IPS DF 6.9 (cell line): ENCODE results near the gene RTF2.

ENCODE experiments used
- DNase-seq: peaks from one replicate; pipeline ENCODE4 v3.0.0-alpha.2; 2013; ENCODE audit warnings: low read depth, low spot score
- H3K27ac ChIP-seq: one replicate; pipeline ENCODE4 v1.5.1; 2013; ENCODE audit warnings: low read length, control low read depth
- H3K27me3 ChIP-seq: 2 replicates; pipeline ENCODE4 v1.6.1; 2013; ENCODE audit warnings: mild to moderate bottlenecking, low read length; ENCODE audit not compliant: control insufficient read depth, insufficient read depth
- H3K36me3 ChIP-seq: 2 replicates; pipeline ENCODE4 v1.6.1; 2013; ENCODE audit warnings: low read length; ENCODE audit not compliant: control insufficient read depth, insufficient read depth
- H3K4me1 ChIP-seq: 2 replicates; pipeline ENCODE4 v1.6.1; 2013; ENCODE audit warnings: low read length; ENCODE audit not compliant: control insufficient read depth, insufficient read depth
- H3K4me3 ChIP-seq: 2 replicates; pipeline ENCODE4 v1.5.1; 2013; ENCODE audit warnings: mild to moderate bottlenecking, low read length
- H3K9me3 ChIP-seq: 2 replicates; pipeline ENCODE4 v1.6.1; 2013; ENCODE audit warnings: low read length, inconsistent platforms; ENCODE audit not compliant: control insufficient read depth, insufficient read depth
- WGBS: extraction: QIAGEN DNeasy Blood & Tissue Kit; methylation state at CpG from one replicate; pipeline ENCODE4 v1.1.7; 2013; ENCODE audit warnings: mixed read lengths, missing lambda C conversion rate; ENCODE audit not compliant: insufficient read length, insufficient coverage; 5-methylcytosine and 5-hydroxymethylcytosine counted together

Gene RTF2

DNA sequence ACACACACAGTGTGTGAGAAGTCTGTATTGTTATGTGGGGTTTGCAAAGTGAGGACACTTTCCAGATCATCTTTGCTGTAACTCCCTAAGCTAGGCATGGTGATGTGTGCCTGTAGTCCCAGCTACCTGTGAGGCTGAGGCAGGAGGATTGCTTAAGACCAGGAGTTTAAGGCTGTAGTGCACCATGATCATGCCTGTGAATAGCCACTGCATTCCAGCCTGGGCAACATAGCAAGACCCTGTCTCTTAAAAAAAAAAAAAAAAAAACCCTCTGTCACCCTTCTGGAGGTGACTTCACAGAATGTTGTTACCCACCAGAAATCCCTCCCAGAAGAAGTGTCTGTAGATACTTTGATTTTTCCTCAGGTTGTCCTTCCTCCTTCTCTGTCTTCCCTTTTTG is 41.5 kb upstream of the RTF2 start:
- Histone ChIP-seq H3K36me3 (no peaks in the 10 kb centered on the region), H3K4me3 (no peak overlapping the region), H3K27me3 (peaks cover 1% of the 10 kb centered on the region; the same call in 1 of the 2 replicates), H3K9me3 (no peaks in the 10 kb centered on the region), H3K4me1 (peaks cover 2% of the 10 kb centered on the region; the same call in 1 of the 2 replicates), H3K27ac (no peak overlapping the region)
- DNase-seq = no peak

GRCh38 chr20:56427797-56428196 is 40.6 kb upstream of the RTF2 start:
- Histone ChIP-seq H3K36me3 (no peaks in the 10 kb centered on the region), H3K27me3 (no peaks in the 10 kb centered on the region), H3K4me3 (no peak overlapping the region), H3K4me1 (peaks cover 2% of the 10 kb centered on the region; the same call in 1 of the 2 replicates), H3K9me3 (no peaks in the 10 kb centered on the region), H3K27ac (no peak overlapping the region)
- WGBS = no CpG with 5 or more reads among the region's 4 CpGs
- no peak for DNase-seq

- H3K27ac ChIP-seq = no peak overlapping the region
- no peaks in the 10 kb centered on the region for H3K36me3 ChIP-seq
- no peak for DNase-seq
- H3K27me3 ChIP-seq = no peaks in the 10 kb centered on the region
- H3K4me1 ChIP-seq = no peaks in the 10 kb centered on the region
- H3K4me3 ChIP-seq = no peak overlapping the region
- WGBS = no CpG with 5 or more reads among the region's 5 CpGs
- H3K9me3 ChIP-seq = no peaks in the 10 kb centered on the region
Observed at GRCh38 chr20:56428410-56428809, 40.0 kb upstream of the RTF2 start.

- no peaks in the 10 kb centered on the region for H3K36me3 ChIP-seq
- DNase-seq = no peak
- H3K4me1 ChIP-seq = no peaks in the 10 kb centered on the region
- no peak overlapping the region for H3K4me3 ChIP-seq
- H3K9me3 ChIP-seq = no peaks in the 10 kb centered on the region
- no CpG with 5 or more reads among the region's 8 CpGs for WGBS
- H3K27me3 ChIP-seq = no peaks in the 10 kb centered on the region
- H3K27ac ChIP-seq = no peak overlapping the region
Observed at GRCh38 chr20:56428881-56429280, 39.5 kb upstream of the RTF2 start.

DNA sequence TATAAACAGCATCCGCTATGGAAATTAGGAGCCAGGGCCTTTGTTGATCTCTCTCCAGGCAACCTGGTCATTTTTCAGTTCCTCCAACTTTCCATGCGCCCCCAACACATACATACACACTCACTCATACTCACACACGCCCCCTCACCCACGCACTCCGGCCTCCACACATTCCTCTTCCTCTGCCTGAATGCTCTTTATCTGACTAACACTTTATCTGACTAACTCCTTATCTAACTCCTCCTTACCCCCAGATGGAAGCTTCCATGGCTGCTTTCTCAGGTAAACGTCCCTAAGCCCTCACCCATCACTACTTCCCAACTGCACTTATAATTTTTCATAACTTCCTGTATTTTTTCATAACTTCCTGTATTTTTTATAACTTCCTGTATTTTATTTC is 38.9 kb upstream of the RTF2 start:
- H3K4me3 ChIP-seq = no peak overlapping the region
- H3K9me3 ChIP-seq = no peaks in the 10 kb centered on the region
- no peaks in the 10 kb centered on the region for H3K27me3 ChIP-seq
- no peaks in the 10 kb centered on the region for H3K4me1 ChIP-seq
- DNase-seq = no peak
- no peaks in the 10 kb centered on the region for H3K36me3 ChIP-seq
- WGBS = 100% methylated on average over 4 of the region's 6 CpGs
- H3K27ac ChIP-seq = no peak overlapping the region

DNA sequence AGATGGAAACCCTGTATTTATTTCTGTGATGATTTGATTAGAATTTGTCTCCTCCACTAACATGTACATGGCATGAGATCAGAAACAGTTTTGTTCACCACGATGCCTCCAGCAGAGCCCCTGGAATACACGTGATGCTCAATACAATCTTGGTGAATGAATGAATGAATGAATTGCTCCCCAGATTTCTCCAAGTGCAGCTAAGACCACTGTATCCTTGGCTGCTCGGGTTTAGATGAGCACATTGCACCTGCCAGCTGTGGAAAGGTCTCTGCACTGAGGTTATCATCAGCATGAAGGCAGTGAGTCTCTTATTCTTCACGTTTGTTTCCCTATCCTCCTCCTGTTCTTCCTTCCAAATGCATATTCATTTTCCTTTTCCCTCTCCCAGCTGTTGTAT is 38.5 kb upstream of the RTF2 start:
- no peaks in the 10 kb centered on the region for H3K9me3 ChIP-seq
- DNase-seq = no peak
- H3K4me3 ChIP-seq = no peak overlapping the region
- H3K4me1 ChIP-seq = no peaks in the 10 kb centered on the region
- H3K36me3 ChIP-seq = no peaks in the 10 kb centered on the region
- no peaks in the 10 kb centered on the region for H3K27me3 ChIP-seq
- WGBS = no CpG with 5 or more reads among the region's 4 CpGs
- no peak overlapping the region for H3K27ac ChIP-seq

DNA sequence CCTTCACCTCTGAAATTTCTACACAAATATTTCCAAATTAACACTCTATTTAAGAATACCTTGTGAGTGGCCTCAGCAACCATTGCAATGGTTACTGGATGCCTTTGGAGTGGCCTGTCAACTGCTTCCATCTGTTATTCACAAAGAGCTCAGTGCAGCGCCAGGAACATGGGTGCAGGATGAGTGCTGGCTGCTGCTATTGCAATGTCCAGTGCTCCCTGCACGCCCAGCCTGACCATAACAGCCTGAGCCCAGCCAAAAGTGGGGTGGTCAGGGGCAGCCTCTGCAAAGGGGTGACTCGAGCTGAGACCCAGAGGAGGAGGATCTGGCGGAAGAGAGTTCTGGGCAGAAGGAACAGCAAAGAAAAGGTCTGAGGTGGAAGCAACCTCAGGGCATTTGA is 38.0 kb upstream of the RTF2 start:
- H3K4me3 ChIP-seq = no peak overlapping the region
- H3K4me1 ChIP-seq = no peaks in the 10 kb centered on the region
- WGBS = no CpG with 5 or more reads among the region's 4 CpGs
- no peaks in the 10 kb centered on the region for H3K9me3 ChIP-seq
- no peaks in the 10 kb centered on the region for H3K36me3 ChIP-seq
- no peaks in the 10 kb centered on the region for H3K27me3 ChIP-seq
- no peak overlapping the region for H3K27ac ChIP-seq
- no peak for DNase-seq

- Histone ChIP-seq H3K4me1 (no peaks in the 10 kb centered on the region), H3K27me3 (no peaks in the 10 kb centered on the region), H3K9me3 (no peaks in the 10 kb centered on the region), H3K4me3 (no peak overlapping the region), H3K27ac (no peak overlapping the region), H3K36me3 (no peaks in the 10 kb centered on the region)
- WGBS = no CpG with 5 or more reads among the region's 1 CpG
- DNase-seq = no peak
Observed at GRCh38 chr20:56430957-56431356, 37.5 kb upstream of the RTF2 start.

- WGBS = no CpG with 5 or more reads among the region's 3 CpGs
- Histone ChIP-seq H3K27me3 (no peaks in the 10 kb centered on the region), H3K36me3 (no peaks in the 10 kb centered on the region), H3K4me3 (no peak overlapping the region), H3K27ac (no peak overlapping the region), H3K9me3 (no peaks in the 10 kb centered on the region), H3K4me1 (no peaks in the 10 kb centered on the region)
- DNase-seq = no peak
Observed at GRCh38 chr20:56431471-56431870, 37.0 kb upstream of the RTF2 start.

DNA sequence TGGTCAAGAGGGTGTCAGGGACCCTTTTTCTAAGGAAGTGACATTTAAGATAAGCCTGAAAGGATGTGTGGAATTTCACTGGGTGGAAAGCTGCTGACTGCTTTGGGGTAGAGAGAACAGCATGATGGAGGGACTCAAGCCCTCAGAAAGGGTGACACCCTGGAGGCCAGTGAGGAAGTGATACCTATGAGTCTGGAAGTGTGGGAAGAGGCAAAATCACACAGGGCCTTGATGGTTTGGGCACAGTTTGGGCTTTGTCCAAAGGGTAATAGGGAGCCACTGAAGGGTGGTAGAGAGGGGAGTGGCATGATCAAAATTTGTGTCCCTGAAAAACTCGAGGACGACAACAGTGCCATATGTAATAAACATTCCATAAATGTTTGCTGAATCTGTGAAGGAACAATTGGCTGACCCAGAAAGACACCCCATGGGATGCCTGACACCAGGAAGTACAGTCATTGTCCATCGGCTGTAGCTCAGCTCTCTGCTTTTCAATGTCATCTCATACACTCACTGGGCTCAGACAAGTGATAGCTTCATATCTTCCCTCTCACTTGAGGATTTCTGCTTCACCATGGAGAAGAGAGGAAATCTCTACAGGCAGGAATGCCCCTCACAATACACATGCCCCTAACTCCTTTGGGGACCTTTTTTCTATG is 35.1 kb upstream of the RTF2 start:
- H3K4me3 ChIP-seq = no peak overlapping the region
- no peaks in the 10 kb centered on the region for H3K4me1 ChIP-seq
- no CpG with 5 or more reads among the region's 3 CpGs for WGBS
- H3K27ac ChIP-seq = no peak overlapping the region
- H3K36me3 ChIP-seq = no peaks in the 10 kb centered on the region
- H3K9me3 ChIP-seq = no peaks in the 10 kb centered on the region
- no peak for DNase-seq
- no peaks in the 10 kb centered on the region for H3K27me3 ChIP-seq

DNA sequence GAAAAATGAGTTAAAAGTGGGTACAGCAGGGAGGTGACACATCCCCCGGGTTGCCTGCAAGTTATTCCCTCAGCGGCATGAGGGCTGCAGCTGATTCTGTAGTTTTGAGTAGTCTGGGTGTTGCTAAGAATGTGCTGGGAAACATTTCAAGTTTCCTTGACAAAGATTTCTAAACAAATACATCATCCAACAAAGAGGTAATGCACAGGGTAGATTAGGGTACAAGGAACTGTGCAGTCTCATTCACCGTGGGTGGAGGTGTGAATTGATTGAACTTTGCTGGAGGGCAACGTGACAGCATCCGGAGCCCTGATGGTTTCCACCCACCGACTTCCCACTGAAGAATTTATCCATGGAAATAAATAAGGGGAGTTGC is 34.6 kb upstream of the RTF2 start:
- no peaks in the 10 kb centered on the region for H3K9me3 ChIP-seq
- no CpG with 5 or more reads among the region's 6 CpGs for WGBS
- no peaks in the 10 kb centered on the region for H3K36me3 ChIP-seq
- no peak overlapping the region for H3K27ac ChIP-seq
- no peak overlapping the region for H3K4me3 ChIP-seq
- no peaks in the 10 kb centered on the region for H3K4me1 ChIP-seq
- H3K27me3 ChIP-seq = no peaks in the 10 kb centered on the region
- no peak for DNase-seq
